ENCODE data around the gene AGO3.

DNA sequence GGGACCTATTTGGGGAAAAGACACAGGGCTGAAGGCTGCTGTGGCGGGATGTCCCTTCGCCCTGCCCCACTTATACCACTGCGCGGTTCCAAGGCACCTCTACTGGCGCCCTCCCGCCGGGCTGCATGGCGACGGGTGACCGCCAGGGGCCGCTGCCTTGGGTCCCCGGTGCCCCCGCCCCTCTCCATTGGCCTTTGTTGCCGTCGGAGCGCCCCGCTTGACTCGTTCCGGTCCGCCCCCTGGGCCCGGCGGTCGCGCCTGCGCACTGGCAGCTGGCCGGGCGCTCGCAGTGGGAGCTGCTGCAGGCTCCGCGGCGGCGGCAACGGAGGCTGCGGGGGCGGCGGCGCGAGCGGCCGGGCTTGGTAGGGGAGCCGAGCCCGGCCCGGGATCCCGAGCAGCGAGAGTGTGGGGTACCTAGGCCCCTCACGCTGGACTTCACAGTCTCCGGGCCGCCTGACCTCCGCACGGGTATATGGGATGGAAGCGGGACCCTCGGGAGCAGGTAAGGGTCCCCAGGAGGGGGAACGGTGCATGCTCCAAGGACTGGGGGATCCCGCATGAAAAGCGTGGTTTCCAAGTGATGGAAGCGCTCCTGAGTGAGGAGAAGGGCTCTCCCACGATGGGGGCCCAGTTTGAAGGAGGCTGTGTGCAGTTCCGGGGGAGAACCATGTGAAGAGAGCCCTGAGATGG, 47.8 kb upstream of the AGO3 start, which contains the start of gene AGO1:
- TF ChIP-seq, protein P1, sequence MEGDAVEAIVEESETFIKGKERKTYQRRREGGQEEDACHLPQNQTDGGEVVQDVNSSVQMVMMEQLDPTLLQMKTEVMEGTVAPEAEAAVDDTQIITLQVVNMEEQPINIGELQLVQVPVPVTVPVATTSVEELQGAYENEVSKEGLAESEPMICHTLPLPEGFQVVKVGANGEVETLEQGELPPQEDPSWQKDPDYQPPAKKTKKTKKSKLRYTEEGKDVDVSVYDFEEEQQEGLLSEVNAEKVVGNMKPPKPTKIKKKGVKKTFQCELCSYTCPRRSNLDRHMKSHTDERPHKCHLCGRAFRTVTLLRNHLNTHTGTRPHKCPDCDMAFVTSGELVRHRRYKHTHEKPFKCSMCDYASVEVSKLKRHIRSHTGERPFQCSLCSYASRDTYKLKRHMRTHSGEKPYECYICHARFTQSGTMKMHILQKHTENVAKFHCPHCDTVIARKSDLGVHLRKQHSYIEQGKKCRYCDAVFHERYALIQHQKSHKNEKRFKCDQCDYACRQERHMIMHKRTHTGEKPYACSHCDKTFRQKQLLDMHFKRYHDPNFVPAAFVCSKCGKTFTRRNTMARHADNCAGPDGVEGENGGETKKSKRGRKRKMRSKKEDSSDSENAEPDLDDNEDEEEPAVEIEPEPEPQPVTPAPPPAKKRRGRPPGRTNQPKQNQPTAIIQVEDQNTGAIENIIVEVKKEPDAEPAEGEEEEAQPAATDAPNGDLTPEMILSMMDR (IDR thresholded peaks at IDR 0.05), result peak; percentile 69
- TF ChIP-seq HOXB13 (CRISPR knock-in tag; IDR thresholded peaks at IDR 0.05; ENCODE audit: low read depth) (no peak), EP300 (IDR thresholded peaks at IDR 0.05) (no peak), RAD21 (conservative IDR thresholded peaks at IDR 0.05 in 1 of 2, IDR thresholded peaks at IDR 0.05 in 1 of 2) (peak in 1 of 2 experiments; percentile 4; a peak in 1 of 5 replicates), RCOR1 (IDR thresholded peaks at IDR 0.05; ENCODE audit: low read depth, low read length) (no peak), CBX8 (IDR thresholded peaks at IDR 0.05) (no peak), EHMT2 (IDR thresholded peaks at IDR 0.05; ENCODE audit: low read depth) (no peak), CHD4 (IDR thresholded peaks at IDR 0.05; ENCODE audit: borderline replicate concordance) (no peak), ZSCAN20 (CRISPR knock-in tag; IDR thresholded peaks at IDR 0.05) (no peak), NFE2L2 (conservative IDR thresholded peaks at IDR 0.05; ENCODE audit: low read length) (no peak)
- TF ChIP-seq, protein P2, sequence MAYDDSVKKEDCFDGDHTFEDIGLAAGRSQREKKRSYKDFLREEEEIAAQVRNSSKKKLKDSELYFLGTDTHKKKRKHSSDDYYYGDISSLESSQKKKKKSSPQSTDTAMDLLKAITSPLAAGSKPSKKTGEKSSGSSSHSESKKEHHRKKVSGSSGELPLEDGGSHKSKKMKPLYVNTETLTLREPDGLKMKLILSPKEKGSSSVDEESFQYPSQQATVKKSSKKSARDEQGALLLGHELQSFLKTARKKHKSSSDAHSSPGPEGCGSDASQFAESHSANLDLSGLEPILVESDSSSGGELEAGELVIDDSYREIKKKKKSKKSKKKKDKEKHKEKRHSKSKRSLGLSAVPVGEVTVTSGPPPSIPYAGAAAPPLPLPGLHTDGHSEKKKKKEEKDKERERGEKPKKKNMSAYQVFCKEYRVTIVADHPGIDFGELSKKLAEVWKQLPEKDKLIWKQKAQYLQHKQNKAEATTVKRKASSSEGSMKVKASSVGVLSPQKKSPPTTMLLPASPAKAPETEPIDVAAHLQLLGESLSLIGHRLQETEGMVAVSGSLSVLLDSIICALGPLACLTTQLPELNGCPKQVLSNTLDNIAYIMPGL (CRISPR knock-in tag; IDR thresholded peaks at IDR 0.05; ENCODE audit: borderline replicate concordance), result no peak
